CD4-positive, alpha-beta T cell treated with Interleukin-21 for 1 hour (primary cell): ENCODE data around the gene GLRX5.

Source experiments
- DNase-seq: peaks from one replicate; pipeline ENCODE4 v3.0.0-alpha.2; 2020

Gene GLRX5

GRCh38 chr14:95534299-95535225 is at the start of gene GLRX5:
Gene GLRX5 (plus strand): TSS chr14:95535050. CDS start chr14:95535090, 40 bp downstream.
- DNase-seq = peak; percentile 100

GRCh38 chr14:95485222-95485819 is 49.5 kb upstream of the GLRX5 start:
- DNase-seq = no peak

GRCh38 chr14:95486875-95487668 is 47.8 kb upstream of the GLRX5 start:
- DNase-seq = no peak

GRCh38 chr14:95487669-95488084 is 47.2 kb upstream of the GLRX5 start:
- no peak for DNase-seq

- DNase-seq = no peak
These were observed 46.3 kb upstream of the GLRX5 start for GRCh38 chr14:95488376-95489213.

- no peak for DNase-seq
These were observed 45.4 kb upstream of the GLRX5 start for GRCh38 chr14:95489214-95490137.

GRCh38 chr14:95490138-95490509 is 44.7 kb upstream of the GLRX5 start:
- no peak for DNase-seq

- no peak for DNase-seq
These were observed 44.0 kb upstream of the GLRX5 start for GRCh38 chr14:95490727-95491451.

GRCh38 chr14:95491936-95492608 is 42.8 kb upstream of the GLRX5 start:
- DNase-seq = no peak

- no peak for DNase-seq
These were observed 41.3 kb upstream of the GLRX5 start for GRCh38 chr14:95493503-95493902.

- no peak for DNase-seq
These were observed 40.9 kb upstream of the GLRX5 start for GRCh38 chr14:95493976-95494375.

GRCh38 chr14:95494456-95494855 is 40.4 kb upstream of the GLRX5 start:
- no peak for DNase-seq

GRCh38 chr14:95495076-95495475 is 39.8 kb upstream of the GLRX5 start:
- no peak for DNase-seq

- peak; percentile 39 for DNase-seq
These were observed 39.3 kb upstream of the GLRX5 start for GRCh38 chr14:95495538-95496025.

GRCh38 chr14:95496111-95496681 is 38.7 kb upstream of the GLRX5 start:
- DNase-seq = peak; percentile 39

- DNase-seq = no peak
These were observed 38.1 kb upstream of the GLRX5 start for GRCh38 chr14:95496690-95497259.

- DNase-seq = no peak
These were observed 37.3 kb upstream of the GLRX5 start for GRCh38 chr14:95497561-95498011.

- DNase-seq = no peak
These were observed 36.1 kb upstream of the GLRX5 start for GRCh38 chr14:95498622-95499353.
